GM12801 (cell line): ENCODE results near the gene STATH.

Source experiments
- CTCF ChIP-seq: IDR thresholded peaks from one replicate; pipeline ENCODE4 v1.5.1; 2011; ENCODE audit warnings: control low read depth; ENCODE audit not compliant: insufficient read length; ENCODE audit errors: extremely low read depth

Gene STATH

DNA sequence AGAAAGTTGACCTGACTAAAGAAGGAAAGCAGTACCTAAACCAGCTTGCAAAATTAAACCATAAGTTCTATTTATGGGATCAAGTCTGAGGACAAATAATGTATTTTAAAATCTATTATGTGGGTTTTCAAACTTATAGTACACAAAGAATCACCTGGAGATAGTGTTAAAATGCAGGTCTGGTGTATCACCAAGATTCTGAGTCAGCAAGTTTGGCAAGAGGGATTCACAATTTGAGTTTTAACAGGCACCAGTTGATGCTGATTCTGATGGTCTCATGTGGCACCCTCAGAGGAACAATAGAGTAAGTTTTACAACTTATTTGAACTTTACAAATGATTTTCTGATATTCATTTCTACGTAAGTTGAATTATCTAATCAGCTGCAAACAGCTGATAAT lies 9.1 kb upstream of the STATH start:
- TF ChIP-seq CTCF, result no peak

DNA sequence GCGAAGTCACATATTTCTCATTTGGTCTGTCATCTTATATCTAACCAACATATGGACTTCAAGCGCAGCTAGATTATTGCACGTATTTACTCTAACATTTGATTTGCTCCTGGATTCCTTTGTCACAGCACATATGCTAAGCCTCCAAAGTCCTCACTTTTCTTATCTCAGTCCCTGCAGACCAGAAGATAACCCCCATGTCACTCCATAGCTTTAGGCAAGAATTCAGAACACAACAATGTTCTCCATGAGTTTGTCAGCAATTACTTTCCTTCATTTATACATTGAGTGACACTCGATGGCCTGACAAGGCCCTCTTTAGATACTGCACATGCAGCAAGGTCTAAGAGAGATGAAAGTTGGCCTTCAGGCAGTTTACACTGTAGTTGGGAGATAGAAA lies 4.8 kb upstream of the STATH start:
- TF ChIP-seq CTCF, result no peak

GRCh38 chr4:69994782-69995181 lies 984 bp upstream of the STATH start:
- TF ChIP-seq CTCF, result no peak

- no peak for TF ChIP-seq CTCF
Observed at GRCh38 chr4:69999420-69999819, 3.7 kb downstream of the STATH start.

DNA sequence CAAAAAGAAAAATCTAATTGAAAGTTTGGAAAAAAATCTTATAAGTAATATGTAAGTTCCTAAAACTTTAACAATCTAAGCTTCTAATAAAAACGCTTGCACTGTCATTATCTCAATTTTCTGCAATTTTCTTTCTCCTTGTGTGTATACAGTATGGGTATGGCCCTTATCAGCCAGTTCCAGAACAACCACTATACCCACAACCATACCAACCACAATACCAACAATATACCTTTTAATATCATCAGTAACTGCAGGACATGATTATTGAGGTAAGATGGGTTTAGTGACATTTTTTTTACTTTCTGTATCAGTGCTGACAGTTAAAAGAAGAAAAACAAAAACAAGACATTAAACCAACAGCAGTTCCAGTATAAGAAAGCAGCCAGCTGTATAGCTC lies 4.9 kb downstream of the STATH start:
- no peak for TF ChIP-seq CTCF

DNA sequence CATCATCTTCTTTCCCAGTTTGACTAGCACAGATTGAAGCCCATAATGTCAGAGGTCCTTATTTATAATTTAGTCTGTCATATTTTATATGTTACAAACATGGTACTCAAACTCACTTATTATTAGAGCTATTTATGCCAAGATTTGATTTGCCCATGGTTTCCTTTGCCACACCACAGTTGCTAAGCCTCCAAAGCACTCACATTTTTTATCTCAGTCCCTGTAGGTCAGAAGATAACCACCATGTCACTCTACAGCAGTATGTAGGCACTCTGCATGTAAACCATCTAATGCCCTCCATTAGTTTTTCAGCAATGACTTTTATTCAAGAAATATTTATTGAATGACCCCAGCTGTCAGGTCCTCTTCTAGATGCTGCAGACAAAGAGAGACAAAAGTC lies 6.7 kb downstream of the STATH start:
- no peak for TF ChIP-seq CTCF

DNA sequence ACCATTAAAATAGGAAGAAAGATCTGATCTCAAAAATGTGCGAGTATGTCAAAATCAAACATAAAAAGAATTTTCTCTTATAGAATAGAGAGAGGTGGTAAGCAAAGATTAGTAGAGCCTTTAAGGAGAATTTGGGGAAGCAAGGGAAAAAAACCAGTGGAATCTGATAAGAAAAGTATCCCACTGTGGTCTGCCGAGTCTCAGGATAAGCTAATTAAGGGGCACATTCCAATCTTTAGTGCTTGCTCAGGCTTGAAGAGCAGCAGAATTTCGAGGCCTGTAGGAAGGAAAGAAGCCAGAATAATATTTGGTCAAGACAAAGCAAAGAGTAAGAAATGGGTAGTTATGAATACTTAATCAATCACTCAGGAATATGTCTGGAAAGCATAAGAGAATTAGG lies 13.0 kb downstream of the STATH start:
- TF ChIP-seq CTCF, result no peak

DNA sequence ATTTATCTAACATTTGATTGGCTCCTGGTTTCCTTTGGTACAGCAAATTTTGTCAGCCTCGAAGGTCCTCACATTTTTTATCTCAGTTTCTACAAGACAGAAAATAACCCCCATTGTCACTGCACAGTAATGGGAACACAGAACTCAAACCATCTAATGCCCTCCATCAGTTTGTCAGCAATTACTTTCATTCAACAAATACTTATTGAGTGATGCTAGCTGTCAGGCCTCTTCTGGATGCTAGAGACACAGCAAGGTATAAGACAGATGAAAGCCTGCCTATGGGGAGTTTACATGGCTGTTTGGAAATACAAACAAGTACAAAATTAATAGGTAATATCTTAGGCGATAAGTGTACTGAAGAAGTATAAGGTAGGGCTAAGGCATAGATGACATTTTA lies 27.5 kb downstream of the STATH start:
- TF ChIP-seq CTCF, result no peak
